HepG2 (cell line): ENCODE measurements around the gene CDCA5. TPM values are rescaled to one million over a fixed set of nuclear protein-coding genes. Genes with fewer than 3 reads are reported as not detected.

Experiments used
- BORCS8-MEF2B ChIP-seq: sonication (generic); formaldehyde crosslinking; IDR thresholded peaks from 2 replicates; pipeline ENCODE4 v1.8.0; 2022; ENCODE audit warnings: mild to moderate bottlenecking, missing genetic modification reagents
- CHCHD3 ChIP-seq: sonication (generic); formaldehyde crosslinking; IDR thresholded peaks from 2 replicates; pipeline ENCODE4 v1.8.0; 2022; ENCODE audit warnings: mild to moderate bottlenecking, missing genetic modification reagents, moderate library complexity
- DMAP1 ChIP-seq: IDR thresholded peaks from 2 replicates; pipeline ENCODE4 v1.6.1; 2016
- GABPB1 ChIP-seq: IDR thresholded peaks from 2 replicates; pipeline ENCODE4 v1.6.1; 2016; ENCODE audit warnings: mild to moderate bottlenecking, missing genetic modification reagents, moderate library complexity, missing compliant biosample characterization
- GATAD1 ChIP-seq: IDR thresholded peaks from 2 replicates; pipeline ENCODE4 v1.6.1; 2016; ENCODE audit warnings: missing genetic modification reagents, missing compliant biosample characterization
- GZF1 ChIP-seq: sonication (generic); formaldehyde crosslinking; IDR thresholded peaks from 2 replicates; pipeline ENCODE4 v1.5.1; 2020; ENCODE audit warnings: mild to moderate bottlenecking, missing genetic modification reagents
- HBP1 ChIP-seq: IDR thresholded peaks from 2 replicates; pipeline ENCODE4 v1.6.1; 2016; ENCODE audit warnings: low read depth, control low read depth
- HCFC1 ChIP-seq: fragments of 150-350 bp; IDR thresholded peaks from 2 replicates; pipeline ENCODE4 v1.6.1; 2014; ENCODE audit warnings: low read depth, low read length
- HHEX ChIP-seq: IDR thresholded peaks from 2 replicates; pipeline ENCODE4 v1.6.1; 2016; ENCODE audit warnings: control low read depth
- HNRNPH1 ChIP-seq: fragments of 200-400 bp; formaldehyde crosslinking; optimal IDR thresholded peaks from 2 replicates; pipeline ENCODE3; 2017; ENCODE audit warnings: mild to moderate bottlenecking, low read depth, low read length
- IKZF5 ChIP-seq: IDR thresholded peaks from 2 replicates; pipeline ENCODE4 v1.6.1; 2018; ENCODE audit warnings: missing genetic modification reagents, mild to moderate bottlenecking, missing compliant biosample characterization
- IRF2 ChIP-seq: IDR thresholded peaks from 2 replicates; pipeline ENCODE4 v1.6.1; 2018; ENCODE audit warnings: missing genetic modification reagents, missing compliant biosample characterization
- JARID2 ChIP-seq: sonication (generic); formaldehyde crosslinking; IDR thresholded peaks from 2 replicates; pipeline ENCODE4 v1.8.1; 2023; ENCODE audit warnings: missing genetic modification reagents, inconsistent platforms; ENCODE audit not compliant: insufficient replicate concordance
- KLF6 ChIP-seq: IDR thresholded peaks from 2 replicates; pipeline ENCODE4 v1.8.0; 2016; ENCODE audit warnings: missing biosample characterization, missing genetic modification reagents
- KMT2A ChIP-seq: sonication (generic); formaldehyde crosslinking; IDR thresholded peaks from 2 replicates; pipeline ENCODE4 v1.4.0; 2020; ENCODE audit warnings: missing genetic modification reagents
- MAX ChIP-seq: IDR thresholded peaks from 2 replicates; pipeline ENCODE4 v1.6.1; 2012; ENCODE audit warnings: inconsistent platforms
- MYNN ChIP-seq: sonication (generic); formaldehyde crosslinking; IDR thresholded peaks from 2 replicates; pipeline ENCODE4 v1.4.0; 2020; ENCODE audit warnings: mild to moderate bottlenecking, low read depth, missing genetic modification reagents
- PHB2 ChIP-seq: fragments of 450-650 bp; IDR thresholded peaks from 2 replicates; pipeline ENCODE4 v1.6.1; 2018; ENCODE audit not compliant: partially characterized antibody
- RBM39 ChIP-seq: fragments of 200-400 bp; formaldehyde crosslinking; IDR thresholded peaks from one replicate; pipeline ENCODE4 v1.6.1; 2018; ENCODE audit warnings: antibody characterized with exemption, mild to moderate bottlenecking, low read depth, low read length; ENCODE audit not compliant: poor library complexity, severe bottlenecking
- RORA ChIP-seq: sonication (generic); formaldehyde crosslinking; IDR thresholded peaks from 2 replicates; pipeline ENCODE4 v1.5.0; 2020; ENCODE audit warnings: mild to moderate bottlenecking, missing genetic modification reagents, moderate library complexity
- RXRB ChIP-seq: IDR thresholded peaks from 2 replicates; pipeline ENCODE4 v1.6.1; 2016; ENCODE audit warnings: borderline replicate concordance, missing genetic modification reagents, missing compliant biosample characterization
- ZNF280B ChIP-seq: sonication (generic); formaldehyde crosslinking; IDR thresholded peaks from 2 replicates; pipeline ENCODE4 v1.5.0; 2020; ENCODE audit warnings: missing genetic modification reagents, mild to moderate bottlenecking, borderline replicate concordance
- ZNF788 ChIP-seq: sonication (generic); formaldehyde crosslinking; IDR thresholded peaks from 2 replicates; pipeline ENCODE4 v1.5.0; 2020; ENCODE audit warnings: mild to moderate bottlenecking, missing genetic modification reagents, borderline replicate concordance
- ZNF792 ChIP-seq: IDR thresholded peaks from 2 replicates; pipeline ENCODE4 v1.6.1; 2016
- polyA plus RNA-seq, 8 experiments: library from polyadenylated mRNA; depleted of rRNA in 3 of 8; stranded (reverse) in 7 of 8; unstranded in 1 of 8; fragments of >200 nt; fragmentation: Illumina TruSeq in 4 of 8; extraction: Trizol in 4 of 8; gene quantifications; 2 replicates each; pipeline versions ENCODE4 v1.2.1 to v1.2.3, GENCODE V29; 2011 to 2016; ENCODE audit warnings: low read depth in 4 of 8, missing spikeins in 1 of 8, mixed read lengths in 1 of 8; ENCODE audit not compliant: insufficient read depth in 1 of 8
- total RNA-seq, 5 experiments: library from RNA; depleted of rRNA; stranded (reverse); fragments of >200 nt; fragmentation: Illumina TruSeq; extraction: Trizol; gene quantifications; 2 replicates each; pipeline ENCODE4 v1.2.3, GENCODE V29; 2016; ENCODE audit warnings: low read depth in 1 of 5

Gene CDCA5
- total and polyA plus RNA-seq, 2 of the 13 experiments (the other 11 are each of a cell fraction or from before 2014, with no cell fraction given) = 13.5 to 50.6 TPM

- peak; percentile 31; the same call in 1 of the 2 replicates for TF ChIP-seq IKZF5 (CRISPR knock-in tag)
- TF ChIP-seq HNRNPH1 = no peak
- TF ChIP-seq JARID2 (CRISPR knock-in tag) = no peak
- TF ChIP-seq KLF6 (CRISPR knock-in tag) = no peak
- TF ChIP-seq GATAD1 (CRISPR knock-in tag) = peak; percentile 80
- peak; percentile 83 for TF ChIP-seq MAX
- no peak for TF ChIP-seq MYNN
- TF ChIP-seq HHEX (CRISPR knock-in tag) = no peak
- TF ChIP-seq GZF1 = no peak
- no peak for TF ChIP-seq HBP1 (CRISPR knock-in tag)
- TF ChIP-seq PHB2 = no peak
- TF ChIP-seq ZNF788 (CRISPR knock-in tag) = peak; percentile 63; the same call in 1 of the 2 replicates
- no peak for TF ChIP-seq RBM39
- peak; percentile 46; the same call in 1 of the 2 replicates for TF ChIP-seq RXRB (CRISPR knock-in tag)
- TF ChIP-seq CHCHD3 (CRISPR knock-in tag) = no peak
- TF ChIP-seq BORCS8-MEF2B (CRISPR knock-in tag) = peak; percentile 3; the same call in 1 of the 2 replicates
- no peak for TF ChIP-seq RORA (CRISPR knock-in tag)
- peak; percentile 61; the same call in 1 of the 2 replicates for TF ChIP-seq IRF2 (CRISPR knock-in tag)
- peak; percentile 75; the same call in 1 of the 2 replicates for TF ChIP-seq GABPB1 (CRISPR knock-in tag)
- TF ChIP-seq DMAP1 = peak; percentile 91
- peak; percentile 43; the same call in 1 of the 2 replicates for TF ChIP-seq HCFC1
- no peak for TF ChIP-seq KMT2A
- peak; percentile 28; the same call in 1 of the 2 replicates for TF ChIP-seq ZNF792
- no peak; the same call in 1 of the 2 replicates for TF ChIP-seq ZNF280B (CRISPR knock-in tag)
Measured at GRCh38 chr11:65040847-65041622, 42.8 kb downstream of the CDCA5 start, which contains the start of gene SAC3D1 (continued).
